Measurements from ENCODE around the gene PM20D2.

Gene PM20D2

DNA sequence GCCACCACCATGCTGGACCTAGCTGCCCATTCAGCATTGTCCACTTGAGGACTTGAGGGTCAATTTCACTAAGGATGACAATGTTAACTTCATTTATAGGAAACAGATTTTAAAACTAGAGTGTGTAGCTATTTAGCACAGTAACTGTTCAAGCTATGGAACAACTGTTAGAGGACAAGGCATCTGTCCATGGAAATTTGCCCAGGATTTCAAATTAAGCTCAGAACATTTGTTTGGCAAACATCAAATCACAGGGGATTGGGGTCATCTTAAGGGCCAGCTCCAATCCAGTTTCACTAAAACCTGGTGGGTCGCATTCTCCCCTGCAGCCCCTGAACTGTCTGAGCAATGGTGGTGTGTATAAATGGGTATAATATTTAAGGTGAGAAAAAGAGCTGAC lies 35.1 kb downstream of the PM20D2 start:
- DNase-seq (ENCODE audit: extremely low read depth, low read depth), result no peak
- TF ChIP-seq CTCF (IDR thresholded peaks at IDR 0.05; ENCODE audit: low read depth, low read length, missing control alignments), result no peak
- H3K4me3 ChIP-seq (replicated peaks; ENCODE audit: low read depth, low read length), result no peak overlapping the region

GRCh38 chr6:89183294-89183693 lies 37.4 kb downstream of the PM20D2 start:
- H3K4me3 ChIP-seq (replicated peaks; ENCODE audit: low read depth, low read length), result no peak overlapping the region
- TF ChIP-seq CTCF (IDR thresholded peaks at IDR 0.05; ENCODE audit: low read depth, low read length, missing control alignments), result no peak
- DNase-seq (ENCODE audit: extremely low read depth, low read depth), result no peak

DNA sequence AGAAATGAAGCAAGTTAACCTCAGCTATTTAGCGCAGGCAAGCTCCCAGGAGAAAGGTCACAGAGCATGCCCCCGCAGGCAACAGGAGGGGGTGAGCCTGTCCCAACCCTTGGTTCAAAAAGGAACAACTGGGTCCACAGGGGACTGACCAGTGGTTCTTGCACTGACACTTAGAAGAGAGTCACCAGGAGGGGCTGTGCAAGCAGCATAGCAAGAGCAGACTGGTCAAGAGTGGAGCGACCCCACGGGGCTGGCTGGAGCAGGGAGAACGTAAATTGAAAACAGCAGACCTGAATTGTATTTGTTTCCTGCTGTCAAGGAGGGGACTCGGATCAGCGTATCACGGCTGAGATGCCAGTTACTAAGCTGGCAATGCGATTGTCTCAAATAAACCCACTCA lies 38.5 kb downstream of the PM20D2 start:
- no peak for DNase-seq (ENCODE audit: extremely low read depth, low read depth)

GRCh38 chr6:89186762-89187161 lies 40.9 kb downstream of the PM20D2 start:
- no peak overlapping the region for H3K4me3 ChIP-seq (replicated peaks; ENCODE audit: low read depth, low read length)
- no peak for DNase-seq (ENCODE audit: extremely low read depth, low read depth)
- TF ChIP-seq CTCF (IDR thresholded peaks at IDR 0.05; ENCODE audit: low read depth, low read length, missing control alignments), result no peak

More for the DNA sequence above, 38.5 kb downstream of the PM20D2 start:
- H3K4me3 ChIP-seq (replicated peaks; ENCODE audit: low read depth, low read length), result no peak overlapping the region
- no peak for TF ChIP-seq CTCF (IDR thresholded peaks at IDR 0.05; ENCODE audit: low read depth, low read length, missing control alignments)

- no peak for DNase-seq (ENCODE audit: extremely low read depth, low read depth)
- H3K4me3 ChIP-seq (replicated peaks; ENCODE audit: low read depth, low read length), result no peak overlapping the region
- no peak for TF ChIP-seq CTCF (IDR thresholded peaks at IDR 0.05; ENCODE audit: low read depth, low read length, missing control alignments)
Observed at GRCh38 chr6:89187504-89187903, 41.6 kb downstream of the PM20D2 start.

DNA sequence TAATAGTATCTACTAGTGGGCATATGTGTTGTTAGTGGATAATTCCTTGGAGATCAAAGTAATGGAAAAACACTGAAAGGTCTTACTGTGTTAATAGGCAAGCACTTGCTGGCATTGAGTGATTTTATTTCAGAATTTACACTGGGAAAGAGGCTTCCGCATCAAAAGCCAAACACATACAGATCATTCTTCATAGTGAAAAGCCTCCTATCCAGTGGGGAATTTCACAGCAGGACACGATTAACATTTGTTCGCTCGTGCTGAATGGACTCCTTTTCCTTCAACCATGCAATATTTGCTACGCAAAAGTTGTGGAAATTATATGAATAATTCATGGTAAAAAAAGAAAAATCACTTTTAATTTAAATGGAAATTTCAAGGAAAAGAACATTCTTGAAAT lies 44.9 kb downstream of the PM20D2 start:
- no peak for TF ChIP-seq CTCF (IDR thresholded peaks at IDR 0.05; ENCODE audit: low read depth, low read length, missing control alignments)
- H3K4me3 ChIP-seq (replicated peaks; ENCODE audit: low read depth, low read length), result no peak overlapping the region
- DNase-seq (ENCODE audit: extremely low read depth, low read depth), result no peak

DNA sequence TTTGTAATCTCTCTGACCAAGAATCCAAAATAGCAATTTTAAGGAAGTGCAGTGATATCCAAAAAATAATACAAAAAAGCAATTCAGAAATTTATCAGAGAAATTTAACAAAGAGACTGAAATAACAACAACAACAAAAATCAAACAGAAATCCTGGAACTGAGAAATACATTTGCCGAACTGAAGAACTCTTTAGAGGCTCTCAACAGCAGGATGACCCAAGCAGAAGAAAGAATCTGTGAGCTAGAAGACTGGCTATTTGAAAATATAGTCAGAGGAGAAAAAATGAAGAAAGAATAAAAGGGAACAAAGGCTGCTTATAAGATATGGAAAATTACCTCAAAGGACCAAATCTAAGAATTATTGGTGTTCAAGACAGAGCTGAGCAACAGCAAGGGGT lies 48.7 kb downstream of the PM20D2 start:
- no peak overlapping the region for H3K4me3 ChIP-seq (replicated peaks; ENCODE audit: low read depth, low read length)
- DNase-seq (ENCODE audit: extremely low read depth, low read depth), result no peak
- no peak for TF ChIP-seq CTCF (IDR thresholded peaks at IDR 0.05; ENCODE audit: low read depth, low read length, missing control alignments)

Data from HFF-Myc (cell line).